HCT116 (cell line): ENCODE measurements around the gene OTUD4. TPM values are rescaled to one million over a fixed set of nuclear protein-coding genes. Genes with fewer than 3 reads are reported as not detected.

Experiments
- ATAC-seq: fragments of 200-7000 bp; cut with Tn5 transposase; 2 replicates; pipeline ENCODE4 v1.9.1; 2020; ENCODE audit warnings: mild to moderate bottlenecking, moderate library complexity
- BruUV-seq: library from RNA; stranded (reverse); fragments of 400-500 nt; replicated peaks from 2 replicates; lab custom pipeline; 2021; lab: Mats Ljungman, UMichigan
- CTCF ChIA-PET: fragments of 300-600 bp; sonication (Branson Sonifier 250); formaldehyde crosslinking; loops from one replicate; lab custom pipeline; 2021; ENCODE audit warnings: antibody characterized with exemption; lab: Charles Lee
- POLR2A ChIA-PET: fragments of 300-600, 350-600 bp; sonication (Branson Sonifier 250); formaldehyde crosslinking; loops from one replicate; lab custom pipeline; 2021; ENCODE audit warnings: antibody characterized with exemption; lab: Charles Lee
- RAD21 ChIA-PET, 2 experiments: fragments of 300-600 bp; sonication (Branson Sonifier 250); formaldehyde crosslinking; loops; one replicate each; lab custom pipeline; 2023; ENCODE audit warnings: low total read pairs in 2 of 2; ENCODE audit not compliant: uncharacterized antibody in 2 of 2, unreplicated experiment in 2 of 2, low non-redundant PET in 1 of 2; lab: Charles Lee
- DNase-seq: peaks from one replicate; pipeline ENCODE4 v3.0.0-alpha.2; 2010; ENCODE audit warnings: low read depth, low spot score
- H2AFZ ChIP-seq: fragments of 200-600 bp; shearing (Covaris generic), sonication (generic); 2 replicates; pipeline ENCODE4 v1.6.1; 2017; ENCODE audit warnings: low read depth, mixed run types, mixed read lengths, antibody characterized with exemption, low read length; ENCODE audit not compliant: poor library complexity, severe bottlenecking
- H3K27ac ChIP-seq: 2 replicates; pipeline ENCODE4 v1.5.1; 2012; ENCODE audit warnings: low read depth, low read length
- H3K27me3 ChIP-seq: fragments of 200-600 bp; sonication (generic); 2 replicates; pipeline ENCODE4 v1.6.1; 2016; ENCODE audit warnings: mixed run types, low read length, mixed read lengths; ENCODE audit not compliant: insufficient read depth
- H3K36me3 ChIP-seq, 2 experiments: fragments of 200-500 bp in 1 of 2; fragments of 200-600 bp in 1 of 2; sonication (Bioruptor generic) in 1 of 2; sonication (generic) in 1 of 2; 2 replicates each; pipeline versions ENCODE4 v1.5.1 to v1.6.1; 2014 to 2016; ENCODE audit warnings: low read length in 2 of 2, inconsistent platforms in 1 of 2, mixed read lengths in 1 of 2, mixed run types in 1 of 2; ENCODE audit not compliant: insufficient read depth in 2 of 2, control insufficient read depth in 1 of 2
- H3K4me1 ChIP-seq, 2 experiments: fragments of 200-600 bp in 1 of 2; sonication (generic) in 1 of 2; 2 replicates each; pipeline versions ENCODE4 v1.5.1 to v1.6.1; 2012 to 2017; ENCODE audit warnings: low read length in 2 of 2, inconsistent platforms in 1 of 2, mild to moderate bottlenecking in 1 of 2, mixed read lengths in 1 of 2, mixed run types in 1 of 2, moderate library complexity in 1 of 2; ENCODE audit not compliant: insufficient read depth in 2 of 2, control insufficient read depth in 1 of 2
- H3K4me2 ChIP-seq: fragments of 200-600 bp; sonication (generic); 2 replicates; pipeline ENCODE4 v1.6.1; 2017; ENCODE audit warnings: mixed run types, low read length, mixed read lengths
- H3K4me3 ChIP-seq, 2 experiments: fragments of 200-600 bp in 1 of 2; sonication (generic) in 1 of 2; replicated peaks in 1 of 2; 2 replicates each; pipeline ENCODE4 v1.5.1; 2011 to 2016; ENCODE audit warnings: low read length in 2 of 2, control low read depth in 1 of 2, low read depth in 1 of 2, mild to moderate bottlenecking in 1 of 2, mixed read lengths in 1 of 2, mixed run types in 1 of 2
- H3K79me2 ChIP-seq: fragments of 200-600 bp; sonication (generic); 2 replicates; pipeline ENCODE4 v1.6.1; 2017; ENCODE audit warnings: mild to moderate bottlenecking, mixed run types, low read length, moderate library complexity, mixed read lengths; ENCODE audit not compliant: insufficient read depth
- H3K9ac ChIP-seq: fragments of 200-600 bp; sonication (generic); 2 replicates; pipeline ENCODE4 v1.6.1; 2016; ENCODE audit warnings: low read length, mixed read lengths
- H3K9me2 ChIP-seq: fragments of 200-600 bp; sonication (generic), shearing (Covaris generic); 2 replicates; pipeline ENCODE4 v1.6.1; 2017; ENCODE audit warnings: mixed run types, mild to moderate bottlenecking, moderate library complexity; ENCODE audit not compliant: insufficient read depth
- H3K9me3 ChIP-seq, 2 experiments: fragments of 200-500 bp in 1 of 2; fragments of 200-600 bp in 1 of 2; sonication (Bioruptor generic) in 1 of 2; sonication (generic) in 1 of 2; 2 replicates each; pipeline ENCODE4 v1.6.1; 2014 to 2017; ENCODE audit warnings: low read length in 2 of 2, mixed read lengths in 2 of 2, inconsistent platforms in 1 of 2, low read depth in 1 of 2, mild to moderate bottlenecking in 1 of 2, mixed run types in 1 of 2, moderate library complexity in 1 of 2; ENCODE audit not compliant: control insufficient read depth in 1 of 2, insufficient read depth in 1 of 2
- H4K20me1 ChIP-seq: fragments of 200-600 bp; sonication (generic), shearing (Covaris generic); 2 replicates; pipeline ENCODE4 v1.6.1; 2017; ENCODE audit warnings: mixed run types, mild to moderate bottlenecking, moderate library complexity; ENCODE audit not compliant: insufficient read depth
- EZH2 ChIP-seq: fragments of 200-600 bp; sonication (generic); IDR thresholded peaks from 2 replicates; pipeline ENCODE4 v1.6.1; 2017; ENCODE audit warnings: antibody characterized with exemption, mixed run types
- POLR2AphosphoS5 ChIP-seq: IDR thresholded peaks from 2 replicates; pipeline ENCODE4 v1.6.1; 2011; ENCODE audit warnings: mild to moderate bottlenecking, low read depth, low read length, moderate library complexity
- TCF7L2 ChIP-seq: IDR thresholded peaks from 2 replicates; pipeline ENCODE4 v1.7.0; 2011; ENCODE audit warnings: borderline replicate concordance, inconsistent platforms; ENCODE audit not compliant: insufficient read depth, insufficient read length; ENCODE audit errors: extremely low read depth
- YY1 ChIP-seq: IDR thresholded peaks from 2 replicates; pipeline ENCODE4 v1.6.1; 2011; ENCODE audit warnings: low read length, low read depth, moderate library complexity, mild to moderate bottlenecking; ENCODE audit not compliant: insufficient replicate concordance; ENCODE audit errors: extremely low read depth
- intact Hi-C: fragments of 100-400 bp; cut with micrococcal nuclease; formaldehyde crosslinking; loops from 2 replicates; pipeline ENCODE4 v1.10.0; 2022
- total RNA-seq: library from RNA; stranded (reverse); gene quantifications from one replicate; pipeline ENCODE4 v1.2.1, GENCODE V29; 2021; ENCODE audit not compliant: unreplicated experiment
- TF ChIP-seq, protein P1 (sequence below), 3 experiments: fragments of 200-600 bp in 1 of 3; sonication (generic) in 1 of 3; IDR thresholded peaks in 2 of 3; conservative IDR thresholded peaks in 1 of 3; 2 replicates each; pipeline ENCODE4 v1.5.1; 2012 to 2017; ENCODE audit warnings: low read depth in 2 of 3, low read length in 2 of 3, antibody characterized with exemption in 1 of 3, borderline replicate concordance in 1 of 3, control low read depth in 1 of 3, mild to moderate bottlenecking in 1 of 3, mixed read lengths in 1 of 3, mixed run types in 1 of 3, moderate library complexity in 1 of 3; ENCODE audit not compliant: insufficient read depth in 1 of 3
- TF ChIP-seq, protein P2 (sequence below): IDR thresholded peaks from 2 replicates; pipeline ENCODE4 v1.6.1; 2012

The OTUD4 gene
- total RNA-seq, 1 experiment from 2014 or later: 37.2 TPM

DNA sequence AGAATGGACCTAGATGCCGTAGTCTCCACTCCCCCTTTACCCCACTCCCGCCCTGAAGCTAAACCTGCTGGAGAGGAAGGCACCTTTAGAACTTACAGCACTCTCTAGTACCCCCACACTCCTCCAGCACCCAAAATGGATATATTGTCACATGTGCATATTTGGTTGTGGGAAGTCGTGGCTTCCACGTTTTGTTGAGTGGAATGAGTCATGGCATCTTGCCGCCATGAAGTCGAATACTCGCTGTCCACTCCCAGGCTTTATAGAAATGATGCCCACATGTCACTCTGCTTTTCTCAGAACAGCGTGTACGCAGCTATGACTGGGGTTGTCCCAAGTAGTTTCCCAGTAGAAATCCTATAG lies 81.7 kb downstream of the OTUD4 start:
- ChIA-PET POLR2A (interaction anchor here (2.2 kb wide), 1 partner anchor 48 kb away, joined by 4 read pairs; no protein-coding TSS in a partner anchor), CTCF (no interaction called here), RAD21 (interaction anchor here in 1 of 2 experiments (0.7 kb wide), 1 partner anchor 48 kb away, joined by 3 read pairs; no protein-coding TSS in a partner anchor)
- H3K4me2 ChIP-seq: peak overlapping the region; percentile 70
- TSS peak; percentile 48 for BruUV-seq
- peak overlapping the region; percentile 87 to 94 for H3K4me3 ChIP-seq
- intact Hi-C loops: loop anchor here (2.0 kb wide), 1 partner anchor 520 kb away; the partner anchor contains the start of gene MMAA
- peaks cover 100% of the 10 kb centered on the region for H3K79me2 ChIP-seq
- H4K20me1 ChIP-seq: peaks cover 13% of the 10 kb centered on the region; the same call in 1 of the 2 replicates
- TF ChIP-seq EZH2: no peak
- TF ChIP-seq POLR2AphosphoS5: no peak
- TF ChIP-seq TCF7L2: no peak
- peak; percentile 46 for TF ChIP-seq YY1
- TF ChIP-seq, protein P1, sequence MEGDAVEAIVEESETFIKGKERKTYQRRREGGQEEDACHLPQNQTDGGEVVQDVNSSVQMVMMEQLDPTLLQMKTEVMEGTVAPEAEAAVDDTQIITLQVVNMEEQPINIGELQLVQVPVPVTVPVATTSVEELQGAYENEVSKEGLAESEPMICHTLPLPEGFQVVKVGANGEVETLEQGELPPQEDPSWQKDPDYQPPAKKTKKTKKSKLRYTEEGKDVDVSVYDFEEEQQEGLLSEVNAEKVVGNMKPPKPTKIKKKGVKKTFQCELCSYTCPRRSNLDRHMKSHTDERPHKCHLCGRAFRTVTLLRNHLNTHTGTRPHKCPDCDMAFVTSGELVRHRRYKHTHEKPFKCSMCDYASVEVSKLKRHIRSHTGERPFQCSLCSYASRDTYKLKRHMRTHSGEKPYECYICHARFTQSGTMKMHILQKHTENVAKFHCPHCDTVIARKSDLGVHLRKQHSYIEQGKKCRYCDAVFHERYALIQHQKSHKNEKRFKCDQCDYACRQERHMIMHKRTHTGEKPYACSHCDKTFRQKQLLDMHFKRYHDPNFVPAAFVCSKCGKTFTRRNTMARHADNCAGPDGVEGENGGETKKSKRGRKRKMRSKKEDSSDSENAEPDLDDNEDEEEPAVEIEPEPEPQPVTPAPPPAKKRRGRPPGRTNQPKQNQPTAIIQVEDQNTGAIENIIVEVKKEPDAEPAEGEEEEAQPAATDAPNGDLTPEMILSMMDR (IDR thresholded peaks at IDR 0.05 in 2 of 3, conservative IDR thresholded peaks at IDR 0.05 in 1 of 3; ENCODE audit: borderline replicate concordance in 1 of 3, insufficient read depth in 1 of 3, low read depth in 2 of 3, low read length in 2 of 3): no peak
- TF ChIP-seq, protein P2, sequence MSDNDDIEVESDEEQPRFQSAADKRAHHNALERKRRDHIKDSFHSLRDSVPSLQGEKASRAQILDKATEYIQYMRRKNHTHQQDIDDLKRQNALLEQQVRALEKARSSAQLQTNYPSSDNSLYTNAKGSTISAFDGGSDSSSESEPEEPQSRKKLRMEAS: no peak
- H3K36me3 ChIP-seq: peaks cover 3 to 24% of the 10 kb centered on the region in 2 experiments; a peak in 3 of 4 replicates
- H3K27me3 ChIP-seq: no peaks in the 10 kb centered on the region
- H3K4me1 ChIP-seq: peaks cover 4 to 16% of the 10 kb centered on the region in 2 experiments
- H3K9me2 ChIP-seq: no peaks in the 10 kb centered on the region
- DNase-seq: peak; percentile 23
- H2AFZ ChIP-seq: no peak overlapping the region
- H3K27ac ChIP-seq: peak overlapping the region; percentile 81
- peak overlapping the region; percentile 98 for H3K9ac ChIP-seq
- peaks cover 0 to 4% of the 10 kb centered on the region in 2 experiments; a peak in 1 of 4 replicates for H3K9me3 ChIP-seq
- peak; percentile 54 for ATAC-seq
